Activated naive CD8-positive, alpha-beta T cell (primary cell): ENCODE measurements around the gene PBX1.

ENCODE experiments used
- H3K27ac Mint-ChIP-seq: one replicate; pipeline ENCODE4 v1.8.0; 2021; ENCODE audit warnings: mixed read lengths
- H3K27me3 Mint-ChIP-seq: one replicate; pipeline ENCODE4 v1.8.0; 2021; ENCODE audit warnings: mixed read lengths
- H3K36me3 Mint-ChIP-seq: one replicate; pipeline ENCODE4 v1.8.0; 2021; ENCODE audit warnings: mixed read lengths
- H3K4me1 Mint-ChIP-seq: one replicate; pipeline ENCODE4 v1.8.0; 2021; ENCODE audit warnings: low read depth, mixed read lengths
- H3K4me3 Mint-ChIP-seq: one replicate; pipeline ENCODE4 v1.8.0; 2021; ENCODE audit warnings: mild to moderate bottlenecking, mixed read lengths
- H3K9me3 Mint-ChIP-seq: one replicate; pipeline ENCODE4 v1.8.0; 2021; ENCODE audit warnings: low read depth, mixed read lengths

Gene PBX1

DNA sequence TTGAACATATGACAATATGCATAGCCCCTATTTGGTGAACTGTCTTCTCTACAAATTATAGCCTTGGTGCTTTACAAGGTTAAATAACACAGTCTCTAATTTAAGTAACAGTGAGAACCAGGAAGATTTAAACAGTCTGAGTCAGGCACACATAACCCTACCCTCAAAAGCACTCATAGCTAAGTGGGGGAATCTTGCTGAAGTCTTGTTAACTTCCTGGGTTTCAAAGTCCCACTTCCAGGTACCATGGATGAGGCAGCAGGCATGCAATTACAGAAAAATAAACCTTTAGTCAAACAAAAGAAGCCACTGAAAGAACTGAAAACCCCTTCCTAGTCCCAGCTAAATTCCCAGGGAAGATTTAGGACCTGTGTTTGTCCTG, 147.6 kb downstream of the PBX1 start:
- Mint-ChIP-seq H3K9me3 (no peaks in the 10 kb centered on the region), H3K27me3 (no peaks in the 10 kb centered on the region), H3K4me3 (no peak overlapping the region), H3K4me1 (no peaks in the 10 kb centered on the region), H3K27ac (no peak overlapping the region), H3K36me3 (no peaks in the 10 kb centered on the region)

DNA sequence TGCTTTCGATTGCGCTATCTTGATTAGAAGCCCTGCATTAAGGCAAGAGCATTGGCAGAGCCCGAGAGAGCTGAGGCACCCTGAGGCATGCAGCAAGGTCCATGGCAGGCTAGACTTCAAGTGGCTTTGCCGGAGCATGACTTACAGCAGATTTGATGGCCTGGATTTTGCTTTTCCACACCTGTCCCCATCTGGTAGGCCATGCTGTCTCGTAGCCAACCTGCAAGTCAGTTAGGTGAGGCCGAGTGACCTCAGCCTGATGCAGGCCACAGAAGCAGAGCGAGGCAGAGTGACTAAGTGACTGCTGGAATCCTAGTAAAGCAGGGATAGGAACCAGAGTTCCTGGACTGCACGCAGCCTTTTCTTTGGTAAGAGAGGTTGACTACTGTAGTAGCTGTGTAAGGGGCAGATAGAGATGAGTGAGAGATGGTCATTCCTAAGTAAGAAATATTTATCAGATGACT, 148.9 kb downstream of the PBX1 start:
- Mint-ChIP-seq H3K4me3 (no peak overlapping the region), H3K9me3 (no peaks in the 10 kb centered on the region), H3K27ac (no peak overlapping the region), H3K36me3 (no peaks in the 10 kb centered on the region), H3K4me1 (no peaks in the 10 kb centered on the region), H3K27me3 (no peaks in the 10 kb centered on the region)

DNA sequence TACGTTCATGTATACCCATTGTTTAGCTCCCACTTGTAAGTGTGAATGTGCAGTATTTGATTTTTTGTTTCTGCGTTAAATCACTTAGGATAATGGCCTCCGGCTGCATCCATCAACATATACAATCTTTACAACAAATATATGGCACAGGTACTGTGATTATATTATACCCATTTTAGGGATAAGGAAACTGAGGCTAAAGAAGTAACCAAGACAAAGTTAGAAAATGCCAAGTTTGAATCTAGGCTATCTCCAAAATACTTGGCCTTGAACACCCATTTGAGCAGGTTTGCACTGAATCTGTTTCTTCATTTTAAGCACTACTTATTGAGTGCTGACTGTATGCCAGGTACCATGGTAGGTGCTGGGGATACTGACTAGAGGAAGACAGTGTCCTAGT, 149.6 kb downstream of the PBX1 start:
- Mint-ChIP-seq H3K36me3 (no peaks in the 10 kb centered on the region), H3K4me1 (no peaks in the 10 kb centered on the region), H3K27me3 (no peaks in the 10 kb centered on the region), H3K27ac (no peak overlapping the region), H3K9me3 (no peaks in the 10 kb centered on the region), H3K4me3 (no peak overlapping the region)

DNA sequence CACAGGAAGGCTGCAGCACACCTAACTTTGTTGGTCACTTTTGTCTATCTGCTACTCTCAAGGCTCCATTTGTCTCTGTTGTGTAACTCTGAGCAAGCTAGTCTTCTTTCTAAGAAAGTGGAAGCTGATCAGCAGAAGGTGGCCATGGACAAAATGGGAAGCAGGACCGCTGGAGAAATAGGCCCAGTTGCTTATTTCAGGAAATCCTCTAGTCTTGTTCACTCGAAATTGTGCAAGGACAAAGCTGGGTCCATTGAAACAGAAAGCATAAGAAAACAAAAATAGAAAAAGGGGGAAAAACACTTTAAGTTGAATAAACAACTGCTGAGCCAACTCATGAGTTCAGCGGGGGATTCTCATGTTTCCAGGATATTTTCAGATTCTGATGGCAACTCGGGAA, 150.1 kb downstream of the PBX1 start:
- Mint-ChIP-seq H3K27me3 (no peaks in the 10 kb centered on the region), H3K36me3 (no peaks in the 10 kb centered on the region), H3K27ac (no peak overlapping the region), H3K9me3 (no peaks in the 10 kb centered on the region), H3K4me3 (no peak overlapping the region), H3K4me1 (no peaks in the 10 kb centered on the region)

DNA sequence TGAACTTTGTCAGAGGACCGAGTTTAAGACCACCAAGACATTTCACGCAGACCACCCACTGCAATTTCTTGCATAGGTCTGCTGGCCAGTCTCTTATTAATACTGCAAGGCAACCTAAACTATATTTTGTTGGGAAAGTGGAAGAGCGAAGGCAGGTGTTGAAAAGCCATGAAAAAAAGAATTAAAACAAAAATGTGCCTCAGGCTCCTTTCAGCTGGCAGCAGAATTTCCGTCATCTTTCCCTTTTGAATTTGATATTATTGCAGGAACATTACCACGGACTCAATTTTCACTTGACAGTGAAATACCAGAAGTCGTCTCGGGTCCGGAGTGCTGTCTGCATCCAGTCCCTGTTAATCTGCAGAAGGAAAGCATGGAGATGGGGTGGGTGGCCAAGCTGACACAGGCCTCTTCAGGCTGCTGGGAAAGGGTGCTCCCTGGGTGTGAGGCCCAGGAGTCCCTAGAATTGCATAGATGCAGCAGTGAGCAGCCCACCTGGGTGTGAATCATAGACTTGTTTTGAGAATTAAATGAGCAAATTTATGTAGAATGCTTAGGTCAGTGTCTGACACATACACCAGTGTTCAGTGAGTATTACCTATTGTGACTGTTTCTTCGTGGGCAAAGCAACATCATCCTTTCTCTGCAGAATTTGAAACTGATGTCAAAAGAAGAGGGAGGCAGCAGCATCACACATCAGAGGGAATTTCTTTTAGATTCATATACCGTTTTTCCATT, 150.7 kb downstream of the PBX1 start:
- H3K9me3 Mint-ChIP-seq: no peaks in the 10 kb centered on the region
- H3K36me3 Mint-ChIP-seq: no peaks in the 10 kb centered on the region
- no peak overlapping the region for H3K27ac Mint-ChIP-seq
- no peaks in the 10 kb centered on the region for H3K4me1 Mint-ChIP-seq
- no peak overlapping the region for H3K4me3 Mint-ChIP-seq
- H3K27me3 Mint-ChIP-seq: no peaks in the 10 kb centered on the region

DNA sequence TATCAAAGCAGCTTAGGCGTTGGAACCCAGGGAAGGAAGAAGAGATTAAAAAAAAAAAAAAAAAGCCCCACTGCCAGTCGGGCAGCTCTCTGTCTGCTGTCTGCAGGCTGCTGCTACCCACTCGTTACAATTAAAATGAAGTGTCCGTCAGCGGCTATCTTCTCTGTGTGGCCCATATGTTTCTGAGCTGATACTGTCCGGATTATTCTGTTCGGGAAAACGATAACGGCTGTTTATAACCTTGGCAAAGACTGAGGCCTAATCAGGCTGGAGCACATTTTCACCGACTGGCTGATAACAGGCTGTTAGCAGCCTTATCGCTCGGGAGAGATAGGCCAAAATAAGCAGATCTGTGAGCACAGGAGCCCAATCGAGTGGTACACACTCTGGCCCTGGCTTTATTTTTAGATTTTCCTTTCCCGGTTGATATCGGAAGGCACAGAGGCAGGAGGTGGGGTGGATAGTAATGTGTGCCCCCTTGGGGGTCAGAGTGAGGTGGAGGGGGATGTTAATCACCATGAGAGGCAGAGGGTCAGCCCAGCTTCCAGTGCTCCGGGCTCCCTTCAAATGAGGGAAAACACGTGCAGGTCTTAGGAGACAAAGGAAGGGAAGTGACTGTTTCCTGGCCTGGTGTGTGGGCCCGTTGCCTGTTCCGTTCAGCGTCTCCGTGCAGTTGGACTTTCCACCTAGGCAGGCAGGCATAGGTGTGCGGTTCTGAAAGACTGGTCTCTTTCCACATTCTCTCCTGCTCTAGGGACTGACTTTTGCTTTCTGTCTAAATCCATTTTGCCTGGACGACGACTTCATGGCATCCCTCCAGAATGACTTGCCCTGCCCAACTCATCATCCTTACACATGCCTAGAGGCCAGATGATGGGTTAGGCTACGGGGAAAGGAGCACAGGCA, 153.4 kb downstream of the PBX1 start:
- no peaks in the 10 kb centered on the region for H3K4me1 Mint-ChIP-seq
- no peak overlapping the region for H3K4me3 Mint-ChIP-seq
- no peaks in the 10 kb centered on the region for H3K9me3 Mint-ChIP-seq
- no peaks in the 10 kb centered on the region for H3K36me3 Mint-ChIP-seq
- H3K27ac Mint-ChIP-seq: no peak overlapping the region
- H3K27me3 Mint-ChIP-seq: peaks cover 3% of the 10 kb centered on the region

DNA sequence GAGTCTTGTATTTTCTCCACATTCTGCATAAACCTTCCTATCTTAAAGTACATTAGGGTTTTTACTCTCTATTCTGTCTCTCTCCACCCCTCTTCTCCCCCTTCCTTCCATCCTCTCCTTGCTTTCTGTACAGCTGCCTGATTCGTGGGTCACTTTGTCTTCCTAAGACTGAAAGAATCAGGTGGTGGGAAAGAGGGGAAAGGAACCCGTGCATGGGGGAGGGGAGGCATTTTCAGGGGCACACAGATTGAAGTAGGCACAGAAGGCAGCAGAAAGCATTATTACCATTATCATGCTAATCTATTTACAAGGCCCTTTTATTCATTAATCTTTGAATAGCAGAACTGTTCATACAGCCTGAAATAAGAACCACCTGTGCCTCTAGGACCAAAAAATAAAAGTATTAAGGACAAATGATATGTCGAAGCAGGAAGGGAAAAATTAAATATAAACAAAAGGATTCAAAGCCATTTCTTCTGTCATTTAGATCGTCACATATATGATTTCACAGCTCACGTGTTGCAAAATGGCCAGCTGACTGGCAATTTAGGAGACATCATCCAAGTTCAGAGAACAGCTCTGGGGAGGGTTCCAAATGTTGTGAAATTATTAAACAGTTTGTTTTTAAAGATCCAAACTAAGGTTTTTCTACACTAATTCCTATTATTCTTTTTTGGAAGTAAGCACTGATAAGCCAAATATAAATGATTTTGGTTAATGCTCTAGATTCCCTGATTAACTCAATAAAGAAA, 154.6 kb downstream of the PBX1 start:
- no peak overlapping the region for H3K27ac Mint-ChIP-seq
- H3K4me1 Mint-ChIP-seq: no peaks in the 10 kb centered on the region

DNA sequence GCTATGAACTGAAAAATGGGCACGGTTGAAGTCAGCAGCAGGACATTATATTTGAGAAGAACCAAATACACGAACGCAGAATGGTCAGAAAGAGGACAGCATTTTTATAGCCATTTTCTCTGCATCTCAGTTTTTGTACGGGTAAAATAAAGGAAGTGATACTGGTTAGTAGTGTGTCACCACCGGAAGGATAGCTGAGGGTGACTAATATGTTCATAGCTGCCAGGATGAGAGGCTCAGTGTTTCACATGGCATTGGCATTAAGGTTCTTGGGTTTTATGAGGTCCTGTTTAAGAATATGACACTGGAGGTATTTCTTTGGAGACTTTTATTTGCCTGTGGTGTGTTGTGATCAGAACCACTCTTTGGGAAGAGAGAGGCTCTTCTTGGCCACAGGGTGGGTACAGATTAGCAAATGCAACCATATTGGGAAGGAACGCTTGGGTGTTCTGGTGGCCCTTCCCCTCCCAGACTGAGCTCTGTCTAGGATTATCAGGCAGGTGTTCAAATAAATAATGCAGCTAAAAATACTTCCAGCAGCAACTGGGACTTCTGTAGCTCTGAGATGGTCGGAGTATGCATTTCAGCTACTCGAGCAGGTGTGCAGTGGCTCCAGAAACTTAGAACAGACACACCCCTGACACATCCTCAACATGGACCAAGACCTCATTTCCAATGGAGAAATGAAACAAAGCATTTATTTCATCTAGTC, 158.2 kb downstream of the PBX1 start:
- Mint-ChIP-seq H3K36me3 (no peaks in the 10 kb centered on the region), H3K27ac (no peak overlapping the region), H3K27me3 (peaks cover 4% of the 10 kb centered on the region), H3K9me3 (no peaks in the 10 kb centered on the region), H3K4me1 (no peaks in the 10 kb centered on the region), H3K4me3 (no peak overlapping the region)

More for the DNA sequence above, 154.6 kb downstream of the PBX1 start:
- Mint-ChIP-seq H3K9me3 (no peaks in the 10 kb centered on the region), H3K36me3 (no peaks in the 10 kb centered on the region), H3K4me3 (no peak overlapping the region), H3K27me3 (peaks cover 3% of the 10 kb centered on the region)

DNA sequence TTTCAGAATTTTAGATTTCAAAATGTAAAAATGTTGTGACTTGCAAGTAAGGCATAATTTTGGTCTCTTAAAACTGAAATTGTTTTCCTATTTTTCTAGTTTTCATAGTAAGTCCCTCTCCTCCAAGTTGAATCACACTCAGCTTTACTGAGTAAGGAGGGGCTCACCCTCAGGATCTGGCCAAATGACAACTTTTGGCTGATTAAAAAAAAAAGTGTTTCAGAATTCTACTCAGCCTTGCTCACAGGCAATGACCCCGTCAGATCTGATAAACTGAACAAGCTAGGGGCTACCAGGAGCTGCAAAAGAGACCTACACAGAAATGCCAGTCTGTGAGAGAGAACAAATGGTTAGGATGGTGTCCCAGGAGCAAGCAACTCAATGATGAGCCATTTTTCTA, 159.8 kb downstream of the PBX1 start:
- Mint-ChIP-seq H3K27ac (no peak overlapping the region), H3K27me3 (peaks cover 4% of the 10 kb centered on the region), H3K4me1 (no peaks in the 10 kb centered on the region), H3K4me3 (no peak overlapping the region), H3K9me3 (no peaks in the 10 kb centered on the region), H3K36me3 (no peaks in the 10 kb centered on the region)

DNA sequence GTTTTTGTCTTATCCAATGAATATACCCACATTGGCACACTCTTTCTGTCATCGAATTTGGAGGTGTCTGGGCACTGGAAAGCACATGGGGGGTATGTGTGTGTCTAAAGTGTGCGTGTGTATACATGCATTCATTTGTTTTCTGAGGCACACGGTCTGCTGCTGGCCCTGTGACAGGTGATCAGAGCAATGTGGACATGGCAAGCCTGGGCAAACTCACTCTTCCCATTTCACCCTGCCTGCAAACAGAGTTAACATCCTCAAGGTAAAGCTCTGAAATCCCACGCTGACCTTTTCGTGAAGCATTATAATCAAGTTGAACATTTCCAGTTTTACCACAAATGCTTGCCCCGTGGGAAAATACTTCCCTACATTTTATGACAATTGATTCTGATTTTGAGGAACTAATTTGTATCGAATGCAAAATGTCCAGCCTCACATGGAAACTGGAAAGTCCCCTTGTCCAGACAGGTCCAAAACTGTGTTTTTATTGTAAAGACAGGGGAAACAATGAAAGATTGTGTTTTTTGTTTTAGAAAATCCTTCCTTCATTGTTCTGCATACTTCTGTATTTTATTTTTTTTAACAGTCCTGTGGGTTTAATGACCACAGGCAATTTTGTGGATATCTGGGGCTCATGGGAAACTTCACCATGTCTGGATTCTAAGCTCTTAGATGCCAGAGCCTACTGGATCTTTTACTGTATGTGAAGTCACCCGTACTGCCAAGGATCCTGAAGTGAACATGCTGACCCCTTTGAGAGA, 160.9 kb downstream of the PBX1 start:
- Mint-ChIP-seq H3K9me3 (no peaks in the 10 kb centered on the region), H3K27ac (no peak overlapping the region), H3K4me3 (no peak overlapping the region), H3K4me1 (no peaks in the 10 kb centered on the region), H3K27me3 (peaks cover 6% of the 10 kb centered on the region), H3K36me3 (no peaks in the 10 kb centered on the region)

DNA sequence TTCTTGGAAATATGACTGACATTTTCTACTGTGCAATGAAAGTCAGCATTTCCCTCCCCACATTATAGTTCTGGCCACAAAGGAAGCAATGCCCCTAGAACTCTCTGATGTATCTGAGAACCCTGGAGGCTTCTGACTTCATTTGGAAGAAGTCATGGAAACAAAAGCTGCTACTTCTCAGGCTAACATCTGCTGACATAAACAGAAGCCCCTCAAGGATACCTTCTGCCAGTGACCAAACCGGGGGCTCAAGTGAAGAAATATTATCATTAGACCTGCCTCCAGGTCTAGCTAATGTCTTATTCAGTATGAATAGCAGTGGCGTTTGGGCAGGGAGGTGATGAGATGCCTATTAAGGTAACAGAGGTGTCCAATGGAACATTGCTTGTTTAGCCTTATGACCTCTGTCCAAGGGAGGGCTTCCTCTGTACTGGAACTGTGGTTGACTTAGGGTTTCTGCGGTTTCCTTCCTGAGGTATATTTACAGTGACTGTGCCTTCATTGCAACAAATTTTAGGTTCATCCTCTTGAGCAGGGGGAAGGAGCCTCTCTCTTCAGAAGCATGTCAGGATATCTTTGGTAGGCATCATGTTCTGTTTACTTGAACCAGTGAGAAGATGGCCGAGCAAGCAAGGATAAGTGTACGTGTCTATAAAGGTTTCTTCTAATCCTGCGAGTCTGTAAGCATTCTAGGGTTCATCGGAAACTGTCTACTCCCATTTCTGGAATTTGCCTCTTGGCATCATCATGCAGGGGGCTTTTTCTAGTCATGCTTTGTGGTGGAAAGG, 161.7 kb downstream of the PBX1 start:
- H3K4me1 Mint-ChIP-seq: no peaks in the 10 kb centered on the region
- H3K27ac Mint-ChIP-seq: no peak overlapping the region
- H3K27me3 Mint-ChIP-seq: peaks cover 3% of the 10 kb centered on the region
- no peaks in the 10 kb centered on the region for H3K9me3 Mint-ChIP-seq
- H3K36me3 Mint-ChIP-seq: no peaks in the 10 kb centered on the region
- no peak overlapping the region for H3K4me3 Mint-ChIP-seq

DNA sequence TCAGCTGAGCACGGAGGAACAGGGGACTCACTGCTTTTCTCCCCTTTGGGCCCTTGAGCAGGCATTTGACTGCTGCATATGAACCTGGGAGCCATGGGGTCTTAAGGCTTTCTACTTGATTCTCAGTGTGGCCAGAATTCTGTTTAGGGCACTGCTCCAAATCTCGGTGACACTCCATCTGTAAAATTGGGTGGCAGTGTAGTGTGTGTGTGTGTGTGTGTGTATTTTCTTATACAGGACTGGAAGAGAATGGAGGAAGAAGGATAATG, 162.2 kb downstream of the PBX1 start:
- H3K4me1 Mint-ChIP-seq: no peaks in the 10 kb centered on the region
- H3K4me3 Mint-ChIP-seq: no peak overlapping the region
- H3K27ac Mint-ChIP-seq: no peak overlapping the region

DNA sequence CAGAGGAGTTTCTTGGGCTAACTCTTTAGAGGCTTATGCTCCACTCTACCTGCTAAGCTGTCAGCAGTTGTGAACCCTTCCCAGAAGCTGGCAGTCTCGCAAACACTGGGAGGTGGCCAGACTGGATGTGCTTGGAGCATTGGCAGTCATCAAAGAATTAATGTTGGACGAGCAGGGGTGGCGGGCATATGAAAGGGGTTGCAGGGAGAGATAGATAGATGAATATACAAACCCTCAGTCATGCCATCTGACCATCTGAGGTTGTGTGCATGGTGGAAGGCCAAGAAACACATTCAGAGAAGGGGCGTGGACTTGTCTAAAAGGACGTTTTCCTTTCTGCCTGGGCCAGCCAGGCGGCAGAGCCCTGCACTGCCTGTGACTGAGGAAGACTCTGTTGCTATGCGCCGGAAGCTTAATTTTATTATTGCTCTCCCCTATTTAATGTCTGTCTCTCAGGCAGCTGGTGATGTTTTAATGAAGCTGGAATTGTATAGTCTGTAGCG, 164.4 kb downstream of the PBX1 start:
- no peaks in the 10 kb centered on the region for H3K4me1 Mint-ChIP-seq
- H3K27ac Mint-ChIP-seq: no peak overlapping the region
- no peaks in the 10 kb centered on the region for H3K36me3 Mint-ChIP-seq
- H3K4me3 Mint-ChIP-seq: no peak overlapping the region
- H3K9me3 Mint-ChIP-seq: no peaks in the 10 kb centered on the region
- peaks cover 3% of the 10 kb centered on the region for H3K27me3 Mint-ChIP-seq

More for the DNA sequence above, 162.2 kb downstream of the PBX1 start:
- Mint-ChIP-seq H3K9me3 (no peaks in the 10 kb centered on the region), H3K36me3 (no peaks in the 10 kb centered on the region), H3K27me3 (peaks cover 3% of the 10 kb centered on the region)
